Measurements from ENCODE around the gene RPS6KB1. TPM values are rescaled to one million over a fixed set of nuclear protein-coding genes. Genes with fewer than 3 reads are reported as not detected.

Gene RPS6KB1
- total RNA-seq, 1 donor = 29.0 TPM

- H3K27ac ChIP-seq (ENCODE audit: low read depth, low read length) = no peak overlapping the region
- no peak for TF ChIP-seq CTCF (IDR thresholded peaks at IDR 0.05; ENCODE audit: extremely low read depth, low read depth, low read length)
- H3K4me2 ChIP-seq (ENCODE audit: insufficient read depth, low read length) = no peak overlapping the region
Measured at GRCh38 chr17:59856859-59857794, 35.8 kb upstream of the RPS6KB1 start.

GRCh38 chr17:59858167-59858816 is 34.6 kb upstream of the RPS6KB1 start:
- Histone ChIP-seq H3K4me1 (ENCODE audit: insufficient read depth, low read length) (peaks cover 10% of the 10 kb centered on the region), H3K36me3 (ENCODE audit: insufficient read depth, low read length) (no peaks in the 10 kb centered on the region), H3K9me3 (ENCODE audit: low read depth, low read length) (no peaks in the 10 kb centered on the region), H3K27me3 (ENCODE audit: insufficient read depth, low read length) (no peaks in the 10 kb centered on the region), H3K27ac (ENCODE audit: low read depth, low read length) (no peak overlapping the region), H3K79me2 (ENCODE audit: insufficient read depth, low read length) (no peaks in the 10 kb centered on the region), H3K4me3 (ENCODE audit: insufficient read depth, low read length) (no peak overlapping the region), H4K20me1 (ENCODE audit: insufficient read depth, low read length) (no peaks in the 10 kb centered on the region), H3K4me2 (ENCODE audit: insufficient read depth, low read length) (no peak overlapping the region), H2AFZ (ENCODE audit: low read length) (no peak overlapping the region)
- no peak for DNase-seq (ENCODE audit: insufficient read length, low spot score, missing footprints)
- no peak for TF ChIP-seq CTCF (IDR thresholded peaks at IDR 0.05; ENCODE audit: extremely low read depth, low read depth, low read length)

More at GRCh38 chr17:59856859-59857794, 35.8 kb upstream of the RPS6KB1 start:
- Histone ChIP-seq H3K36me3 (ENCODE audit: insufficient read depth, low read length) (no peaks in the 10 kb centered on the region), H2AFZ (ENCODE audit: low read length) (no peak overlapping the region), H4K20me1 (ENCODE audit: insufficient read depth, low read length) (no peaks in the 10 kb centered on the region), H3K4me3 (ENCODE audit: insufficient read depth, low read length) (no peak overlapping the region), H3K9me3 (ENCODE audit: low read depth, low read length) (no peaks in the 10 kb centered on the region), H3K4me1 (ENCODE audit: insufficient read depth, low read length) (peaks cover 21% of the 10 kb centered on the region), H3K27me3 (ENCODE audit: insufficient read depth, low read length) (no peaks in the 10 kb centered on the region), H3K79me2 (ENCODE audit: insufficient read depth, low read length) (no peaks in the 10 kb centered on the region)
- no peak for DNase-seq (ENCODE audit: insufficient read length, low spot score, missing footprints)

- H3K9me3 ChIP-seq (ENCODE audit: low read depth, low read length) = no peaks in the 10 kb centered on the region
- H3K27ac ChIP-seq (ENCODE audit: low read depth, low read length) = peak overlapping the region; percentile 21
- no peaks in the 10 kb centered on the region for H3K36me3 ChIP-seq (ENCODE audit: insufficient read depth, low read length)
- H3K4me3 ChIP-seq (ENCODE audit: insufficient read depth, low read length) = no peak overlapping the region
- H2AFZ ChIP-seq (ENCODE audit: low read length) = no peak overlapping the region
- DNase-seq (ENCODE audit: insufficient read length, low spot score, missing footprints) = no peak
- no peaks in the 10 kb centered on the region for H3K27me3 ChIP-seq (ENCODE audit: insufficient read depth, low read length)
- no peaks in the 10 kb centered on the region for H4K20me1 ChIP-seq (ENCODE audit: insufficient read depth, low read length)
- H3K4me1 ChIP-seq (ENCODE audit: insufficient read depth, low read length) = peaks cover 4% of the 10 kb centered on the region
- H3K79me2 ChIP-seq (ENCODE audit: insufficient read depth, low read length) = no peaks in the 10 kb centered on the region
- H3K4me2 ChIP-seq (ENCODE audit: insufficient read depth, low read length) = no peak overlapping the region
- no peak for TF ChIP-seq CTCF (IDR thresholded peaks at IDR 0.05; ENCODE audit: extremely low read depth, low read depth, low read length)
Measured at GRCh38 chr17:59858932-59859331, 34.0 kb upstream of the RPS6KB1 start.

- no peaks in the 10 kb centered on the region for H3K9me3 ChIP-seq (ENCODE audit: low read depth, low read length)
- H2AFZ ChIP-seq (ENCODE audit: low read length) = peak overlapping the region; percentile 36
- H3K4me1 ChIP-seq (ENCODE audit: insufficient read depth, low read length) = peaks cover 4% of the 10 kb centered on the region
- H3K4me2 ChIP-seq (ENCODE audit: insufficient read depth, low read length) = no peak overlapping the region
- peak; percentile 73 for TF ChIP-seq CTCF (IDR thresholded peaks at IDR 0.05; ENCODE audit: extremely low read depth, low read depth, low read length)
- H3K27me3 ChIP-seq (ENCODE audit: insufficient read depth, low read length) = no peaks in the 10 kb centered on the region
- H3K79me2 ChIP-seq (ENCODE audit: insufficient read depth, low read length) = no peaks in the 10 kb centered on the region
- H3K27ac ChIP-seq (ENCODE audit: low read depth, low read length) = no peak overlapping the region
- no peak for DNase-seq (ENCODE audit: insufficient read length, low spot score, missing footprints)
- H3K4me3 ChIP-seq (ENCODE audit: insufficient read depth, low read length) = no peak overlapping the region
- no peaks in the 10 kb centered on the region for H4K20me1 ChIP-seq (ENCODE audit: insufficient read depth, low read length)
- H3K36me3 ChIP-seq (ENCODE audit: insufficient read depth, low read length) = no peaks in the 10 kb centered on the region
Measured at GRCh38 chr17:59859444-59860025, 33.4 kb upstream of the RPS6KB1 start.
